ENCODE data around the gene ATP13A2.
"Not testable (repeated sequence)": the region's sequence is repeated elsewhere in the genome, so short reads cannot be mapped to it uniquely, and the experiment has no call there.

Gene ATP13A2

GRCh38 chr1:16957731-16958130, 54.0 kb downstream of the ATP13A2 start:
- no peak for DNase-seq (ENCODE audit: low spot score)

GRCh38 chr1:16956775-16957174, 55.0 kb downstream of the ATP13A2 start:
- no peak for DNase-seq (ENCODE audit: low spot score)

- DNase-seq (ENCODE audit: low spot score): no peak
These were observed 56.5 kb downstream of the ATP13A2 start for GRCh38 chr1:16955186-16955585.

- no peak for DNase-seq (ENCODE audit: low spot score)
These were observed 57.1 kb downstream of the ATP13A2 start for GRCh38 chr1:16954579-16954978.

- DNase-seq (ENCODE audit: low spot score): not testable (repeated sequence)
These were observed 59.4 kb downstream of the ATP13A2 start for GRCh38 chr1:16952376-16952775.

GRCh38 chr1:16949026-16949425, 62.7 kb downstream of the ATP13A2 start:
- DNase-seq (ENCODE audit: low spot score): peak; percentile 72

- DNase-seq (ENCODE audit: low spot score): peak; percentile 26
These were observed 63.3 kb downstream of the ATP13A2 start for GRCh38 chr1:16948282-16948891.

- no peak for DNase-seq (ENCODE audit: low spot score)
These were observed 65.1 kb downstream of the ATP13A2 start for GRCh38 chr1:16946646-16947045.

GRCh38 chr1:16946185-16946584, 65.5 kb downstream of the ATP13A2 start:
- not testable (repeated sequence) for DNase-seq (ENCODE audit: low spot score)

- not testable (repeated sequence) for DNase-seq (ENCODE audit: low spot score)
These were observed 66.2 kb downstream of the ATP13A2 start for GRCh38 chr1:16945512-16945911.

- DNase-seq (ENCODE audit: low spot score): no peak
These were observed 67.7 kb downstream of the ATP13A2 start for GRCh38 chr1:16944038-16944437.

- not testable (repeated sequence) for DNase-seq (ENCODE audit: low spot score)
These were observed 72.1 kb downstream of the ATP13A2 start for GRCh38 chr1:16939386-16940180.

GRCh38 chr1:16938351-16939321, 73.1 kb downstream of the ATP13A2 start:
- DNase-seq (ENCODE audit: low spot score): no peak

- DNase-seq (ENCODE audit: low spot score): not testable (repeated sequence)
These were observed 75.1 kb downstream of the ATP13A2 start for GRCh38 chr1:16936580-16936979.
